K562 (cell line): ENCODE measurements around the gene SCAP. TPM values are rescaled to one million over a fixed set of nuclear protein-coding genes. Genes with fewer than 3 reads are reported as not detected.
A peak's percentile ranks its signal among the peaks of the same experiment; 100 is the strongest.

Source experiments
- ATAC-seq: fragments of 200-7000 bp; cut with Tn5 transposase; 3 replicates; pipeline ENCODE4 v1.9.1; 2020; ENCODE audit warnings: moderate library complexity
- BruUV-seq: library from RNA; stranded (reverse); fragments of 400-500 nt; replicated peaks from 2 replicates; lab custom pipeline; 2021; lab: Mats Ljungman, UMichigan
- CTCF ChIA-PET: fragments of 300-600 bp; formaldehyde crosslinking; extraction: SDS; loops from one replicate; lab custom pipeline; 2021; ENCODE audit warnings: low intra/inter-chr PET ratio; lab: Yijun Ruan, JAX
- POLR2A ChIA-PET: fragments of 300-600, 350-650 bp; sonication (Branson Sonifier 250); formaldehyde crosslinking; extraction: SDS; loops from one replicate; lab custom pipeline; 2021; ENCODE audit warnings: antibody characterized with exemption, inconsistent platforms; lab: Yijun Ruan, JAX
- DNase-seq, 4 experiments: peaks; one replicate each; pipeline versions ENCODE4 v3.0.0 to v3.0.0-alpha.2; 2011 to 2018; ENCODE audit warnings: low spot score in 3 of 4, mixed read lengths in 3 of 4; ENCODE audit errors: extremely low read depth in 1 of 4
- FAIRE-seq: peaks from 2 replicates; lab custom pipeline; 2011; peaks lifted over from hg19 to GRCh38; lab: Jason Lieb, UNC
- H2AFZ ChIP-seq: 2 replicates; pipeline ENCODE4 v1.6.0; 2011; ENCODE audit warnings: low read depth, low read length, control low read depth, inconsistent platforms
- H3K27ac ChIP-seq: fragments of 200-600 bp; 3 replicates; pipeline ENCODE4 v1.8.0; 2011; ENCODE audit warnings: low read depth, mild to moderate bottlenecking, control low read depth, inconsistent platforms, low read length, moderate library complexity, mixed read lengths; ENCODE audit errors: extremely low read depth
- H3K27me3 ChIP-seq, 2 experiments: fragments of 300-600 bp in 1 of 2; 2 replicates in 1 of 2; 3 replicates in 1 of 2; pipeline versions ENCODE4 v1.6.0 to v1.8.0; 2011; ENCODE audit warnings: inconsistent platforms in 2 of 2, low read length in 2 of 2, mild to moderate bottlenecking in 1 of 2, mixed read lengths in 1 of 2, moderate library complexity in 1 of 2; ENCODE audit not compliant: control insufficient read depth in 2 of 2, insufficient read depth in 2 of 2
- H3K36me3 ChIP-seq: fragments of 300-600 bp; 3 replicates; pipeline ENCODE4 v1.8.0; 2011; ENCODE audit warnings: mild to moderate bottlenecking, low read length, inconsistent platforms; ENCODE audit not compliant: control insufficient read depth, insufficient read depth
- H3K4me1 ChIP-seq, 2 experiments: fragments of 200-600 bp in 1 of 2; replicated peaks in 1 of 2; 2 replicates in 1 of 2; 3 replicates in 1 of 2; pipeline versions ENCODE4 v1.5.1 to v1.8.0; 2011; ENCODE audit warnings: inconsistent platforms in 2 of 2, low read length in 2 of 2, mild to moderate bottlenecking in 1 of 2, mixed read lengths in 1 of 2, moderate library complexity in 1 of 2; ENCODE audit not compliant: control insufficient read depth in 2 of 2, insufficient read depth in 2 of 2
- H3K4me2 ChIP-seq: 2 replicates; pipeline ENCODE4 v1.6.1; 2011; ENCODE audit warnings: low read length, control low read depth, inconsistent platforms, mixed read lengths; ENCODE audit not compliant: insufficient read depth
- H3K4me3 ChIP-seq: fragments of 200-600 bp; sonication (generic), shearing (Covaris generic); 2 replicates; pipeline ENCODE4 v1.5.1; 2016; ENCODE audit warnings: control low read depth, inconsistent platforms
- H3K79me2 ChIP-seq: fragments of 200-600 bp; 3 replicates; pipeline ENCODE4 v1.8.0; 2011; ENCODE audit warnings: low read length, inconsistent platforms; ENCODE audit not compliant: control insufficient read depth, insufficient read depth
- H3K9ac ChIP-seq, 2 experiments: 2 replicates each; pipeline versions ENCODE4 v1.6.0 to v1.6.1; 2011; ENCODE audit warnings: low read depth in 2 of 2, low read length in 2 of 2, control low read depth in 1 of 2, inconsistent platforms in 1 of 2, mild to moderate bottlenecking in 1 of 2, mixed read lengths in 1 of 2; ENCODE audit not compliant: insufficient read depth in 1 of 2
- H3K9me1 ChIP-seq: one replicate; pipeline ENCODE4 v1.6.0; 2011; ENCODE audit warnings: inconsistent platforms, mild to moderate bottlenecking, low read length, moderate library complexity; ENCODE audit not compliant: control insufficient read depth, insufficient read depth
- H3K9me3 ChIP-seq: replicated peaks from 2 replicates; pipeline ENCODE4 v1.5.1; 2011; ENCODE audit warnings: low read depth, low read length, inconsistent platforms; ENCODE audit not compliant: control insufficient read depth, insufficient read depth
- H4K20me1 ChIP-seq: replicated peaks from 2 replicates; pipeline ENCODE4 v1.6.1; 2011; ENCODE audit warnings: low read length, inconsistent platforms, mixed read lengths; ENCODE audit not compliant: control insufficient read depth, insufficient read depth
- MTA1 ChIP-seq: fragments of 450-650 bp; IDR thresholded peaks from 2 replicates; pipeline ENCODE4 v1.6.1; 2017; ENCODE audit warnings: borderline replicate concordance
- PTRF ChIP-seq: fragments of 450-650 bp; IDR thresholded peaks from 2 replicates; pipeline ENCODE4 v1.6.1; 2016; ENCODE audit warnings: mild to moderate bottlenecking, missing genetic modification characterization, missing compliant biosample characterization
- SMC3 ChIP-seq: conservative IDR thresholded peaks from 2 replicates; pipeline ENCODE4 v1.6.1; 2011; ENCODE audit warnings: low read depth, low read length, improper control_type of control experiment; ENCODE audit not compliant: insufficient read depth
- THRAP3 ChIP-seq: fragments of 450-650 bp; IDR thresholded peaks from 2 replicates; pipeline ENCODE4 v1.6.1; 2016; ENCODE audit warnings: mild to moderate bottlenecking, inconsistent platforms, borderline replicate concordance
- WGBS: fragments of 100-300 bp; shearing (Covaris generic); methylation state at CpG from one replicate; pipeline ENCODE4 v1.1.6; 2016; ENCODE audit warnings: low coverage, mixed read lengths; ENCODE audit not compliant: insufficient coverage; ENCODE audit errors: missing lambda C conversion rate; 5-methylcytosine and 5-hydroxymethylcytosine counted together
- in situ Hi-C: fragments of 300-500 bp; cut with MboI; formaldehyde crosslinking; loops from 4 replicates; pipeline ENCODE4 v1.15.0; 2018; ENCODE audit warnings: inconsistent platforms, mixed read lengths
- intact Hi-C: fragments of 100-400 bp; cut with micrococcal nuclease; formaldehyde crosslinking; loops from 2 replicates; pipeline ENCODE4 v1.14.2; 2022
- polyA plus RNA-seq, 8 experiments: library from polyadenylated mRNA; depleted of rRNA in 4 of 8; stranded (reverse) in 5 of 8; unstranded in 3 of 8; fragments of >200 nt; fragmentation: Nextera tagmentation in 2 of 8; fragmentation: Illumina TruSeq in 1 of 8; extraction: Ambion mirVana in 2 of 8; extraction: Trizol in 1 of 8; gene quantifications; 2 replicates each; pipeline versions ENCODE4 v1.2.1 to v1.2.3, GENCODE V29; 2011 to 2014; ENCODE audit warnings: inconsistent platforms in 1 of 8, missing spikeins in 1 of 8
- total RNA-seq, 7 experiments: library from RNA; depleted of rRNA in 6 of 7; stranded (reverse); fragments of >200 nt in 6 of 7; fragmentation: Illumina TruSeq in 2 of 7; extraction: Trizol in 2 of 7; gene quantifications; 2 replicates each; pipeline versions ENCODE4 v1.2.1 to v1.2.3, GENCODE V29; 2011 to 2021; ENCODE audit warnings: low replicate concordance in 1 of 7
- TF ChIP-seq, protein P1 (sequence below), 2 experiments: fragments of 450-650 bp; formaldehyde crosslinking in 1 of 2; IDR thresholded peaks; 2 replicates each; pipeline versions ENCODE4 v1.4.0 to v1.6.1; 2014 to 2020; ENCODE audit warnings: mild to moderate bottlenecking in 2 of 2, borderline replicate concordance in 1 of 2, low read depth in 1 of 2

The SCAP gene
- total and polyA plus RNA-seq, 9 of the 15 experiments (the other 6 are each of a cell fraction or from before 2014, with no cell fraction given): 2.6 to 104 (median 37.8) TPM

DNA sequence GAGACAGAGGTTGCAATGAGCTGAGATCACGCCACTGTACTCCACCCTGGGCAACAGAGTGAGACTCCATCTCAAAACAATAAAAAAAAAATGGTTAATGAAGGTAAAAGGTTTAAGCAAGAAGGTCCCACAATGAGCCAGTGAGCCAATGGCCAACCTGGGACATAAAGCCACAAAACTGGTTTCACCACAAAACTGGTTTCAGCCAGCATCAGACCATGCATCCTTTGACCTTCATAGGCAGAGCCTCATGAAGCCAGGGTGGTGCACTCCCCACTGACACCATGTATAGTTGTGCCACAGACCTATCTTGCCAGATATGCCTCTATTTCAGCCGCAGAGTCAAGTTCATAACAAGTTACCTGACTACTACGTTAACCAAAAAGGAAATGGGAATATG is 41.9 kb downstream of the SCAP start:
- CTCF ChIA-PET: no interaction called here
- Histone ChIP-seq H3K79me2 (no peaks in the 10 kb centered on the region; the same call in 2 of the 3 replicates), H3K9ac (no peak overlapping the region), H3K36me3 (peaks cover 79% of the 10 kb centered on the region), H3K9me1 (no peaks in the 10 kb centered on the region), H3K27me3 (no peaks in the 10 kb centered on the region), H3K4me2 (no peak overlapping the region), H3K4me1 (no peaks in the 10 kb centered on the region), H3K27ac (no peak overlapping the region), H3K9me3 (no peaks in the 10 kb centered on the region), H2AFZ (no peak overlapping the region), H3K4me3 (no peak overlapping the region), H4K20me1 (peaks cover 14% of the 10 kb centered on the region; the same call in 1 of the 2 replicates)
- intact Hi-C loops (no loop called here), in situ Hi-C loops (no loop called here)
- WGBS: 89% methylated on average over 3 of the region's 3 CpGs
- POLR2A ChIA-PET: interaction anchor here (0.6 to 1.3 kb wide), 4 partner anchors 10 to 30 kb away, joined by 3 to 6 read pairs (median 4); no protein-coding TSS in a partner anchor
- FAIRE-seq (no peak), ATAC-seq (no peak), DNase-seq (no peak)
- TF ChIP-seq THRAP3: no peak
- no peak for TF ChIP-seq MTA1
- TF ChIP-seq SMC3: no peak
- TF ChIP-seq, protein P1, sequence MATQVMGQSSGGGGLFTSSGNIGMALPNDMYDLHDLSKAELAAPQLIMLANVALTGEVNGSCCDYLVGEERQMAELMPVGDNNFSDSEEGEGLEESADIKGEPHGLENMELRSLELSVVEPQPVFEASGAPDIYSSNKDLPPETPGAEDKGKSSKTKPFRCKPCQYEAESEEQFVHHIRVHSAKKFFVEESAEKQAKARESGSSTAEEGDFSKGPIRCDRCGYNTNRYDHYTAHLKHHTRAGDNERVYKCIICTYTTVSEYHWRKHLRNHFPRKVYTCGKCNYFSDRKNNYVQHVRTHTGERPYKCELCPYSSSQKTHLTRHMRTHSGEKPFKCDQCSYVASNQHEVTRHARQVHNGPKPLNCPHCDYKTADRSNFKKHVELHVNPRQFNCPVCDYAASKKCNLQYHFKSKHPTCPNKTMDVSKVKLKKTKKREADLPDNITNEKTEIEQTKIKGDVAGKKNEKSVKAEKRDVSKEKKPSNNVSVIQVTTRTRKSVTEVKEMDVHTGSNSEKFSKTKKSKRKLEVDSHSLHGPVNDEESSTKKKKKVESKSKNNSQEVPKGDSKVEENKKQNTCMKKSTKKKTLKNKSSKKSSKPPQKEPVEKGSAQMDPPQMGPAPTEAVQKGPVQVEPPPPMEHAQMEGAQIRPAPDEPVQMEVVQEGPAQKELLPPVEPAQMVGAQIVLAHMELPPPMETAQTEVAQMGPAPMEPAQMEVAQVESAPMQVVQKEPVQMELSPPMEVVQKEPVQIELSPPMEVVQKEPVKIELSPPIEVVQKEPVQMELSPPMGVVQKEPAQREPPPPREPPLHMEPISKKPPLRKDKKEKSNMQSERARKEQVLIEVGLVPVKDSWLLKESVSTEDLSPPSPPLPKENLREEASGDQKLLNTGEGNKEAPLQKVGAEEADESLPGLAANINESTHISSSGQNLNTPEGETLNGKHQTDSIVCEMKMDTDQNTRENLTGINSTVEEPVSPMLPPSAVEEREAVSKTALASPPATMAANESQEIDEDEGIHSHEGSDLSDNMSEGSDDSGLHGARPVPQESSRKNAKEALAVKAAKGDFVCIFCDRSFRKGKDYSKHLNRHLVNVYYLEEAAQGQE (IDR thresholded peaks at IDR 0.05; ENCODE audit: borderline replicate concordance): peak; percentile 20; the same call in 1 of the 2 replicates
- TF ChIP-seq, protein P1 (CRISPR knock-in tag; IDR thresholded peaks at IDR 0.05; ENCODE audit: low read depth): no peak
- no peak for TF ChIP-seq PTRF
- no TSS peak for BruUV-seq
